Left colon (tissue), 2 donors: ENCODE results near the gene CSNK1D. TPM values are rescaled to one million over a fixed set of nuclear protein-coding genes. Genes with fewer than 3 reads are reported as not detected.

Experiments
- ATAC-seq: fragments of 200-7000 bp; cut with Tn5 transposase; one replicate; pipeline ENCODE4 v1.9.1; 2020; ENCODE audit warnings: mild to moderate bottlenecking, moderate library complexity
- DNase-seq, 2 donors: peaks; one replicate each; pipeline ENCODE4 v3.0.0-alpha.2; 2020
- intact Hi-C, 2 donors: fragments of 100-400 bp; cut with DNase I in 1 of 2; cut with micrococcal nuclease in 1 of 2; formaldehyde crosslinking; loops; one replicate each; pipeline versions ENCODE4 v1.11.2 to v1.14.0; 2022; cut with DNase I, micrococcal nuclease
- total RNA-seq, 2 donors: library from RNA; stranded (reverse); fragmentation: NEBNext Ultra II Directional; extraction: Animal tissue kit (Norgen Biotek cat#: 25700); gene quantifications; one replicate each; pipeline ENCODE4 v1.2.1, GENCODE V29; 2021
- donor health status: DM: no; HTN: no; CAD: no.
- donor health status: DM: yes; HTN: yes; CAD: no.

Gene CSNK1D
- total RNA-seq, 2 donors from 2014 or later = 165 to 166 TPM

GRCh38 chr17:82227629-82228277 is 45.7 kb downstream of the CSNK1D start:
- DNase-seq (peak; percentile 27 to 37), ATAC-seq (no peak)
- intact Hi-C loops = no loop called here

DNA sequence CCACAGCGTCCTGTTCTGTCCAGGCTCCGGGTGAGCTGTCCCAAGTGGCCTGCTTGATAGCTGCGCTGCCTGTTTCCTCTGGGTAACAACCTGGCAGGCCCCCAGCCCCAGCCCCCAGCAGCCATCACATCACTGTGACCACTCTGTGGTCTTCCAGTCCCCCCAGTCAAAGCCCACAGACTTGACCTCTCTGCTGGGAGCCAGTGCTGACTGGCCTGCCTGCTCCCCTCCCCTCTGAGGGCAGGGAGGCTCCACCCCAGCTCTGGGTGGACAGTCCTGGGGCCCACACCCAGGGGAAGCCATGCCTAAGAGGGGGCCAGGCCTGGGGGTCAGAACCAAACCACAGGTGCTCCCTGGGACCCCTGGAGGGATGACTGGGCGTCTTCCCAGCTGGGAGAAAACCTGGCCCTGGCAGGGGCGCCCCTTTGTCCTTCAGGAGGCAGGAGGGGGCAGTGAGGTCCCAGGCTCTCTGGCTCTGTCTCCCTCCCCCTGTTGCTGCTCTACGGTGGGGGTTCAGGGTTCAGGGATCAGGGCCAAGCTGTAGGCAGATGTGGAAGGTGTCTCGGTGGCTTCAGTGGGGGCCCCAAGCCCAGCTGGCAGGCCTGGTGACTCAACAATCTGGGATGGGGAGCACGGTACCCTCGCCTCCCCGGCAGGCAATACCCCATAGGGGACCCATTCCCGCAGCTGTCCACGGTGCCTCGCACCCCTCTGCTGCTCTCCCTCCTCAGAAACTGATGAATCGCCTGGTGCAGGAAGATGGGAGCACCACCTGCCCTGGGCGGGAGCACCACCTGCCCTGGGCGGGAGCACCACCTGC is 46.5 kb downstream of the CSNK1D start:
- intact Hi-C loops = no loop called here
- DNase-seq (peak in 1 of 2 donors; percentile 37), ATAC-seq (no peak)

GRCh38 chr17:82226146-82226808 is 47.2 kb downstream of the CSNK1D start:
- peak in 1 of 2 donors; percentile 27 for DNase-seq
- intact Hi-C loops = no loop called here
- no peak for ATAC-seq

DNA sequence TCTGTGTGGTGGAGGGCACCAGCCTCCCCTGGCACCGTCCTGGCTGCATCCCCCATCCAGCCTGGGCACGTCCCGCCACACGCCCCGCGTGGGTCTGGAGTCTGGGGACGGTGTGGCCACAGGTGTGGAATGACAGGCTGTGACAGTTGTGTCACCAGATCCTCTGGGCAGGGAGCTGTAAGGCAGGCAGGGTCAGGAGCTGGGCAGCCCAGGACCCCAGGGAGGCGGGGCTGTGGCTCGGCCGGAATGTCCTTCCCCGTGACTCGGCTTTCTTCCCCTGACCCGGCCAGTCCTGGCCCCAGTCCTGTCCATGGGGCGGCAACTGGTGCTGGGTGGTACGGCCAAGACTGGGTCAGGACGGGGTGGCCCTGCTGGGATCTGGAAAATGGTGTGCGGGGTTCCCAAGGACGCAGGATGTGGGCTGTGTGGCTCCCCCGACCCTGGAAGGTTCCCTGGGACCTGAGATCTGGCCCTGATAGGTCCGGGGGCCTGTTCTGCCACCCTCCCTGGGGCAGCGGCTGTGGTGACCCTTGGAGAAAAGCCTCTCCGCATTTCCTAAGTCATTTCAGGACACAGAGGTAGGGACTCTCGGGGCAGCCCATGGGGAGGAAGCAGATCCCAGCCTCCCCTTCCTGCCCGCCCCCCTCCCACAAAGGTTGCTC is 48.0 kb downstream of the CSNK1D start:
- intact Hi-C loops = no loop called here
- DNase-seq (peak in 1 of 2 donors; percentile 26), ATAC-seq (no peak)

GRCh38 chr17:82224666-82225065 is 48.8 kb downstream of the CSNK1D start:
- ATAC-seq = no peak
- no peak for DNase-seq
- intact Hi-C loops = no loop called here

- DNase-seq = no peak
- intact Hi-C loops = no loop called here
- ATAC-seq = no peak
Observed at GRCh38 chr17:82223517-82223916, 50.0 kb downstream of the CSNK1D start.

DNA sequence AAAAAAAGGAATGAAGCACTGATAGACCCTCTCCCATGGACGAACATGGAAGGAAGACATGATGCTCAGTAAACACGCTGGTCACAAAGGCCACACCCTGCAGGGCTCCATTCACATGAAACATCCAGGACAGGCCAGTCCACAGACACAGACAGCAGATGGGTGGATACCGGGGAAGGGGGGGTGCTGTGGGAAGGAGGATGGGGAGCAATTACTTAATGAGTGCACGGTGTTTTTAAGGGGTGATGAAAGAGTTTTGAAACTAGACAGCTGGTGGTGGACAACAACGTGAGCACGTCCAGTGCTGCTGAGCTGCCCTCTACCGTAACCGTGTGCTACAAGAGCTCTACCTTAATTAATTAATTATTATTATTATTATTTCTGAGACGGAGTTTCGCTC is 50.7 kb downstream of the CSNK1D start:
- intact Hi-C loops = no loop called here
- DNase-seq (no peak), ATAC-seq (no peak)

DNA sequence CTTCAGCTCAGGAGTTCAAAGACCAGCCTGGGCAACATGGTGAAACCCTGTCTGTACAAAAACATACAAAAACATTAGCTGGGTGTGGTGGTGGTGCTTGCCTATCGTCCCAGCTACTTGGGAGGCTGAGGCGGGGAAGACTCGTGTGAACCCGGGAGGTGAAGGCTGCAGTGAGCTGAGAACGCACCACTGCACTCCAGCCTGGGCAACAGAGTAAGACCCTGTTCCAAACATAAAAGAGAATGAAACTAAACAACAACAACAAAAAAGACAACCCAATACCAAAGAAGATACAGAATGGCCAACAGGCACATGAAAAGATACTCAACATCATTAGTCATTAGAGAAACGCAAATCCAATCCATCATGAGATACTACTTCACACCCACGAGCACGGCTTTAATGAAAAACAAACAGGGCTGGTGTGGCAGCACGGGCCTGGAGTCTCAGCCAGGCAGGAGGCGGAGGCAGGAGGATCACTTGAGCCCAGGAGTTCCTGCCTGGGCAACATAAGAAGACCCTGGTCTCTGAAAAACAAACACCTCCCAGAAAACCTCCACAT is 52.1 kb downstream of the CSNK1D start:
- intact Hi-C loops = no loop called here
- ATAC-seq (no peak), DNase-seq (no peak)

DNA sequence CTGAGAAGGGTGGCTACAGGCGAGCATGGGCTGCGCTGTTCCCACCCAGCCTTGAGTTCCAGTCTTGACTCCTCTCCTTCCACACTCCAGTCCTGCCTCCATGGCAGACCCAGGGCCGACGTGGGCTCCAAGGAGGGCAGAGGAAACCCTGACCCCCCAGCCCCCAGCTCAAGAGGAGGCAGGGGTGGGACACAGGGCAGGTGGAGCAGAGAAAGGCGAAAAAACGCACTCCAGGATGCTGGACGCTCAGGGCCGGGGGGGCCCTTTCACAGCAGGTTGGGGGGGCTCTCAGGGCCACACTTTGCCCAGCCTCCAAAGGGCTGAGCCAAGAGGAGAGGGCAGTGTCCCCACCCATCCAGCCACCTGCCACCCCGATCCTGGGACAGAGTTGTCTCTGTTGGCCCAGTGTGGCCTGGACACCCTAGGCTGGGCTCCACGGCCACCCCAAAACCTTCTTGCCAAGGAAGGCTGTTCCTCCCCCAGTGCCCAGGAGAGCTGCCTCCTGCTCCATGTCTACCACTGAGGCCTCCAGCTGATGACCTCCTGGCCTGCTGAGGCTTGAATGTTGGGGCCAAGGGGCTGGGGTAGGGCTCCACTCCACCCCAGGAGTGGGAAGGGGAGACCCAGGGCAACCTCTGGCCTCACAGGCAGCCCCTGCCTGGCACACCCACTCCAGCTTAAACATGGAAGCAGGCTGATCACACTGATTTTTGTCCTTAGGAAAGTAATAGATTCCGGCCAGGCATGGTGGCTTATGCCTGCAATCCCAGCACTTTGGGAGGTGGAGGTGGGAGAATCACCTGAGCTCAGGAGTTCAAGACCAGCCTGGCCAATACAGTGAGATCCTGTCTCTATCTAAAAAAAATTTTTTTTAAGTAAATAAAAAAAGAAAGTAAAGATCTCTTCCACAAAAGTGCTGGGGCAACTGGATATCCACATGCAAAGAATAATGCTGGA is 53.5 kb downstream of the CSNK1D start:
- intact Hi-C loops = no loop called here
- ATAC-seq (no peak), DNase-seq (no peak)

- intact Hi-C loops = no loop called here
- ATAC-seq (no peak), DNase-seq (no peak)
Observed at GRCh38 chr17:82219083-82219482, 54.4 kb downstream of the CSNK1D start.

- no peak for DNase-seq
- no peak for ATAC-seq
- intact Hi-C loops = no loop called here
Observed at GRCh38 chr17:82218349-82219075, 55.0 kb downstream of the CSNK1D start.

DNA sequence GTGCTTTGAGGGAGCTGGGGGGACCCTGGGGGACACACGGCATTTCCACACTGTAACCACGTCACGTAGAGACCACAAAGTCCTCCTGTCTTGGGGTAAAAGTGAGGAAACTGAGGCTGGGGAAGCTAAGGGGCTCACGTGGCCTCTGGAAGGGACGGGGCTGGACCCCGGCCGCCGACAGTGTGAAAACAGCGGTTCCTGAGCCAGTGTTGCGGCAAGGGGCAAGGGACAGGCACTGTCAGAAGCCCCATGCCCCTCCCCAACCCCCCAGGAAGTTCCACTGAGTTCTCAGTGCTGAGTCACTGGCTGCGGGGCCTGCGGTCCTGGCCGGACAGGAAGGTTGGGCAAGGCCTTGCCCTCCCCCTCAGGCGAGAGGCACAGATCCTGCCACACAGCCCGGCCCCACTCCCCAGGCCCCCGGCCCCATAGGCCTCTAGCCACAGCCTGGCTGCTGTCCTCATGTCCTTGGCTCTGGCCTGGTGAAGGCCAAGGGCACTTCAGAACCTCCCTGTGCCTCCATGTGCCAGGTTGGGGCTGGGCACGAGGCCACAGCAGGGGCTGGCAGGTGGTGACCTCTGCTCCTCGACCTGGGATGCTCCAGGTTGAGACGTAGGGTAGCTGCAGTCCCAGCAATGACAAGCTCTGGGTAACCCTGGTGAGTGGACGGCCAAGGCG is 55.8 kb downstream of the CSNK1D start:
- intact Hi-C loops = no loop called here
- peak in 1 of 2 donors; percentile 73 for DNase-seq
- no peak for ATAC-seq

DNA sequence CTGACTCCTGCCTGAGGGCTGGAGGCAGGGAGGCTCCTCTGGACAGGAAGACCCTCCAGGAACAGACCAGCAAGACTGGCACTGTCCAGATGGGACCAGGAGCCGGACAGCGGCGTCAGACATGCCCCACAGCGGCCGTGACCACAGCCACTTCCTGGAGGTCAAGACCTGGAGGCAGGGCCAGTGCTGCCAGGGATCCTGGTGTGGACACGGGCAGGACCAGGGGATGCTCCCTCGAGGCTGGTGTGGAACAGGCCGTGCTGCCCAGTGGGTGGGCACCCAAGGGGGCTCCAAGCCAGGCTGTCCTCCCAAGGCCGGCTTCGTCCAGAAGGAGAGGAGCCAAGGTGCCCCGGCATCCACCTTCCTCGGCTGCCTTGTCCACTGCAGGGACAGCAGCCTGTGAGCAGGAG is 56.4 kb downstream of the CSNK1D start:
- ATAC-seq (no peak), DNase-seq (peak in 1 of 2 donors; percentile 41)
- intact Hi-C loops = no loop called here

- intact Hi-C loops = no loop called here
- DNase-seq (peak; percentile 83 to 89), ATAC-seq (peak; percentile 78)
Observed at GRCh38 chr17:82216301-82217119, 57.0 kb downstream of the CSNK1D start.

GRCh38 chr17:82215972-82216300 is 57.6 kb downstream of the CSNK1D start:
- intact Hi-C loops = no loop called here
- DNase-seq = no peak
- no peak for ATAC-seq
